Astrocyte (in vitro differentiated cells and primary cell): ENCODE measurements around the gene GPD2. TPM values are rescaled to one million over a fixed set of nuclear protein-coding genes. Genes with fewer than 3 reads are reported as not detected.

Experiments
- DNase-seq: peaks from one replicate; pipeline ENCODE4 v3.0.0-alpha.2; 2010; ENCODE audit warnings: low read depth
- FAIRE-seq: peaks from 2 replicates; lab custom pipeline; 2011; peaks lifted over from hg19 to GRCh38; lab: Jason Lieb, UNC
- H2AFZ ChIP-seq: 2 replicates; pipeline ENCODE4 v1.6.0; 2012; ENCODE audit warnings: low read depth, low read length, inconsistent platforms
- H3K27ac ChIP-seq: 2 replicates; pipeline ENCODE4 v1.5.1; 2011; ENCODE audit warnings: low read depth, low read length, inconsistent platforms
- H3K27me3 ChIP-seq: 2 replicates; pipeline ENCODE4 v1.6.0; 2011; ENCODE audit warnings: low read length, inconsistent platforms; ENCODE audit not compliant: insufficient read depth
- H3K36me3 ChIP-seq: 2 replicates; pipeline ENCODE4 v1.5.1; 2011; ENCODE audit warnings: low read length, inconsistent platforms; ENCODE audit not compliant: insufficient read depth
- H3K4me1 ChIP-seq: 2 replicates; pipeline ENCODE4 v1.5.1; 2011; ENCODE audit warnings: low read length, inconsistent platforms; ENCODE audit not compliant: insufficient read depth
- H3K4me2 ChIP-seq: 2 replicates; pipeline ENCODE4 v1.6.0; 2012; ENCODE audit warnings: low read length, inconsistent platforms
- H3K4me3 ChIP-seq: 2 replicates; pipeline ENCODE4 v1.5.1; 2011; ENCODE audit warnings: low read depth, mild to moderate bottlenecking, low read length, inconsistent platforms; ENCODE audit not compliant: insufficient read depth
- H3K79me2 ChIP-seq: 2 replicates; pipeline ENCODE4 v1.6.0; 2012; ENCODE audit warnings: mild to moderate bottlenecking, low read length, inconsistent platforms; ENCODE audit not compliant: insufficient read depth
- H3K9ac ChIP-seq: 2 replicates; pipeline ENCODE4 v1.6.0; 2012; ENCODE audit warnings: mild to moderate bottlenecking, low read length, inconsistent platforms
- H3K9me3 ChIP-seq: 2 replicates; pipeline ENCODE4 v1.5.1; 2012; ENCODE audit warnings: low read depth, mild to moderate bottlenecking, low read length, inconsistent platforms; ENCODE audit not compliant: insufficient read depth
- H4K20me1 ChIP-seq: 2 replicates; pipeline ENCODE4 v1.6.0; 2012; ENCODE audit warnings: low read length, inconsistent platforms; ENCODE audit not compliant: insufficient read depth
- H3K27ac Mint-ChIP-seq: one replicate; pipeline ENCODE4 v1.8.0; 2021; ENCODE audit warnings: mild to moderate bottlenecking, mixed read lengths; ENCODE audit not compliant: unreplicated experiment
- H3K27me3 Mint-ChIP-seq: one replicate; pipeline ENCODE4 v1.8.0; 2021; ENCODE audit warnings: low read depth, mixed read lengths; ENCODE audit not compliant: unreplicated experiment
- H3K36me3 Mint-ChIP-seq: one replicate; pipeline ENCODE4 v1.8.0; 2021; ENCODE audit warnings: low read depth, mixed read lengths; ENCODE audit not compliant: unreplicated experiment
- H3K4me1 Mint-ChIP-seq: one replicate; pipeline ENCODE4 v1.8.0; 2021; ENCODE audit warnings: low read depth, mixed read lengths; ENCODE audit not compliant: unreplicated experiment
- H3K4me3 Mint-ChIP-seq: one replicate; pipeline ENCODE4 v1.8.0; 2021; ENCODE audit warnings: mild to moderate bottlenecking, moderate library complexity, mixed read lengths; ENCODE audit not compliant: unreplicated experiment
- H3K9me3 Mint-ChIP-seq: one replicate; pipeline ENCODE4 v1.8.0; 2021; ENCODE audit warnings: mild to moderate bottlenecking, mixed read lengths; ENCODE audit not compliant: unreplicated experiment
- CTCF ChIP-seq: IDR thresholded peaks from 2 replicates; pipeline ENCODE4 v1.5.1; 2011; ENCODE audit warnings: low read depth, mild to moderate bottlenecking, inconsistent platforms, low read length, moderate library complexity; ENCODE audit not compliant: insufficient read depth
- EZH2 ChIP-seq: IDR thresholded peaks from 2 replicates; pipeline ENCODE4 v1.6.1; 2012; ENCODE audit warnings: mild to moderate bottlenecking, low read length, inconsistent platforms; ENCODE audit not compliant: insufficient read depth
- total RNA-seq: library from RNA; stranded (reverse); gene quantifications from 2 replicates; pipeline ENCODE4 v1.2.1, GENCODE V29; 2021

Gene GPD2
- total RNA-seq, 1 donor from 2014 or later: 29.0 TPM

GRCh38 chr2:156635646-156636045 is 199.5 kb downstream of the GPD2 start:
- H3K9me3 Mint-ChIP-seq: no peaks in the 10 kb centered on the region
- DNase-seq: no peak

More at GRCh38 chr2:156635646-156636045, 199.5 kb downstream of the GPD2 start:
- Mint-ChIP-seq H3K27ac (no peak overlapping the region), H3K4me3 (no peak overlapping the region), H3K36me3 (no peaks in the 10 kb centered on the region), H3K27me3 (no peaks in the 10 kb centered on the region), H3K4me1 (peaks cover 5% of the 10 kb centered on the region)
- Histone ChIP-seq H3K27me3 (no peaks in the 10 kb centered on the region), H3K9ac (no peak overlapping the region), H4K20me1 (no peaks in the 10 kb centered on the region), H3K27ac (no peak overlapping the region), H3K79me2 (no peaks in the 10 kb centered on the region), H3K4me1 (no peaks in the 10 kb centered on the region), H3K36me3 (no peaks in the 10 kb centered on the region), H3K4me2 (no peak overlapping the region), H3K9me3 (no peaks in the 10 kb centered on the region), H3K4me3 (no peak overlapping the region), H2AFZ (no peak overlapping the region)
- FAIRE-seq: no peak
- TF ChIP-seq EZH2 (no peak), CTCF (no peak)

Other genes starting within 250 kb of the GPD2 start
- gene NR4A2, start 103.7 kb upstream of the GPD2 start, total RNA-seq: 1.2 and 1.3 TPM in 2 replicates